Midbrain (tissue), 1 donor: ENCODE results near the gene SOBP.

ENCODE experiments used
- DNase-seq: peaks from one replicate; lab custom pipeline; 2025; lab: John Stamatoyannopoulos, UW

SOBP gene

DNA sequence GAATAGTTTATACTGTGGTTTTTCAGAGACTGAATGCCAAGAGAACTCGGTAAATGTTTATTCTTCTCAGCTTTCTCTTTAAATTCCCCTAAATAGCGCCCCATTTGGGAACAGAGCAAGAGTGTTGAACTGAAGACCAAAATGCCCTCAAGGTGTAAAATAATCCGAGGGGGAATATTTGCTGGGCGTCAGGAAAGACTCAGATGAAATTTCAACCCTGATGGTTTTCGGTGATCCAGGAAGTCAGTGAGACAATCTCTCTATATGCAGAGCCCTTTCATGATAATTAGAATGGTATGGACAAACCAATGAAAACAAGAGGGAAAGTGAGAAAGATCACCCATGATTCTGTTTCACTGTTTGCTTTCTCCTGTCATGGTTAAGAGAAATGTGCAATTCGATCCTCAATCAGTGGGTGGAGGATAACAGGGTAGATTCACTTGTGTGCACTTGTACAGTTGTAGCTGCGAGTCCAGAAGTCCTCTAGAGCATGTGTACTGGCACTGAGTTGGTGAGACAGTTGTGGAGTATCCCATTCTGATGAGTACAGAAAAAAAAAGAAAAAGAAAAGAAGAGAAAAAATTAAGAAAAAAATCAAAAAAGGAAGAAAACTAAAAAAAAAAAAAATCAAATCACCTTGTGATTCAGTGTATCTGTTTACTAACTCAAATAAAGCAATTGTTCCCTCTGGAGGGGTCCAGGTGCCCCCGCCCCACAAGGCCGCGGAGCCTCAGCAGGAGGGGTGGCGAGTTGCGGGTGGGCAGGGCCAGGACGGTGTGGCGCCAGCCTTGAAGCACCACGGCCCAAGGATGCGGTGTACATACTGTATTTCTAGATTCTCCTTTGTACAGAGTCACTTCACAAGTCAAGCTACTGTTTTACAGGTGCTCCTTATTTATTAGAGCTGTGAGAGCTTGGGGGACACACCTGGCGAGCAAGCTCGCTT lies 169.3 kb downstream of the SOBP start:
- no peak for DNase-seq

DNA sequence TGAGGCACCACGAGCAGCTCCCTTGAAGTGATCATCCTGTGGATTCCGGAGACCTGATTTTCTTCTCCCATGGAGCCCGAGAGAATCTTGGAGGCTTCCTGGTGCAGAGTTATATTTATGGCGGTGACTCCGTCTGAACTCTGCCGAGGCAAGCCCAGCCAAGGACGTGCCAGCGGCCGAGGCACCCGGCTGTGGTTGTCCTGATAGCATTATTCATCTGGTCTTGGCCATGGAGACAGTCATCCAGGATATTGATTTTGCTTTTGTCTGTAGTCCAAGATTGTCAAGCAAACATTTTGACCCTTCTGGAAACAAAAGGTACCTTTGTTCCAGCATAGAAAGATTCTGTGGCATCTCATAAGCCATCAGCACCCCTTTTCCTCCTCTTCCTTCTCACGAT lies 170.9 kb downstream of the SOBP start:
- no peak for DNase-seq

DNA sequence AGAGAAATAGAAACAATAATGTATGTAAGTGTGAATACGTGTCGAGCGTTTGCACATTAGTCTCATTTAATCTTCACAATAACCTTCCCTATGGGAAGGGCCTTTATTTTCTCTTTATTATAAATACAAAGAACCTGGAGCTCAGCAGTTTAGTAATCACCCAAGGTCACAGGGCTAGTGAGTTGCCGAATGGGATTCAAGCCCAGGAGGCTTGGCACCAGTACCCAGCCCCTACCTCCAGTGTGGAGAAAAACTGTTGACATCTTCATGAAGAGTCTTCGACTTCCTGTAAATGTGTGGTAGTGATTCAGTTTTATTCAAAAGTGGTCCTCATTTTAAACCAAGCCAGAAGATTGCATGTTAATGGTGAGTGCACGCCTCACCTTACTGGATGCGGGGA lies 171.4 kb downstream of the SOBP start:
- no peak for DNase-seq

DNA sequence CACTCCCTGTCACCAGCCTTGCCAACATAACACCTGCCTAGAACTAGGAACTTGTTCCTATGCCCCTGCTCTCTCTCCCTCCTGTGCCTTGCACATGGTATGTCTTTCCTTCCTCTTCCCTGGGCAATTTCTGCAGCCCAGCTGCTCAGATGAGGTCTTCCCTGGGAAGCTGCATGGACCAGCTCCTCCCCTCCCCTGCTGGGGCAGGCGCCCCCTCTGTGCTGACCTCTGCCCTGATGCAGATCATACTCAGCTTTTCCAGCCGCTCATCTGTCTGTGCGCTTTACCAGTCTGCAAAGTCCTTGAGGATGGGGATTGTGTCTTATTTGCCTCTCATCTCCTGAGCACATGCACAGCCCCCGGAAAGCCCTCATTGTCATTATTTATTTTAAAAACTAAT lies 172.4 kb downstream of the SOBP start:
- DNase-seq = no peak

DNA sequence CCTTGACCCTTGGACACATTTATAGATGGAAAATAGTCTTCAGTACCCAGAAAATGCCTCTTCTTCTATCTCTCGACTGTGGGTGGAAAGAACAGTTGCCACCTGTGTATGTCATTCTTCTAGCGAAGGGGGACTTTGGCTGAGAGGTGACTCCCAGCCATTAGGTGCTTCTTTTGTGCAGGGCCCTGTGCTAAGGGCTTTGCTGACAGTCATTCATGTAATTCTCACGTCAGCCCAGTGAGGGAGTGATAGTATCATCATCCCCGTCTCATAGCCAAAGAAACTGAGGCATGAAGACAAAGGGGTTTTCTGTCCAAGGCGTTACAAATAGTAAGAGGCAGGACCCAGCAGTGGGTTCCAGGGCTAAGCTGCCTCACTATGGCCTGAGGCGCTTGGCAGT lies 173.4 kb downstream of the SOBP start:
- no peak for DNase-seq

DNA sequence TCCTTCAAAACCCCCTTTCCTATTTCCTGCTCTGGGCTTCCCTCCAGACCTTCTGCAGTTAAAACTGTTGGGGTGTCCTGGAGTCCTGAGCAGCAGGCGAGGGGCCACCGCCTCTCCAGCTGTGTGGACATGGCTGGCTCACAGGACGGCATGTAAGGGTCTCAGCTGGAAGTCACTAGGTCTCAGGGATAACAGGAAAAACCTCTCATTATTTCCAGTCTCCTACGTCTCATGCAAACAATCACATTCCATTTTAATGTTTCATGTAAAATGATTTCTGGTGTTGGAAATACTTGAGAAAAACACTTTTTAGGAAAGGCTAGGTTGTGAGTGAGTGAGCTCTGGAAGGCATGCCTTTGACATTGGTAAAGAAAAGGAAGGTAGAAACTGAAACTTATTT lies 175.5 kb downstream of the SOBP start:
- no peak for DNase-seq

DNA sequence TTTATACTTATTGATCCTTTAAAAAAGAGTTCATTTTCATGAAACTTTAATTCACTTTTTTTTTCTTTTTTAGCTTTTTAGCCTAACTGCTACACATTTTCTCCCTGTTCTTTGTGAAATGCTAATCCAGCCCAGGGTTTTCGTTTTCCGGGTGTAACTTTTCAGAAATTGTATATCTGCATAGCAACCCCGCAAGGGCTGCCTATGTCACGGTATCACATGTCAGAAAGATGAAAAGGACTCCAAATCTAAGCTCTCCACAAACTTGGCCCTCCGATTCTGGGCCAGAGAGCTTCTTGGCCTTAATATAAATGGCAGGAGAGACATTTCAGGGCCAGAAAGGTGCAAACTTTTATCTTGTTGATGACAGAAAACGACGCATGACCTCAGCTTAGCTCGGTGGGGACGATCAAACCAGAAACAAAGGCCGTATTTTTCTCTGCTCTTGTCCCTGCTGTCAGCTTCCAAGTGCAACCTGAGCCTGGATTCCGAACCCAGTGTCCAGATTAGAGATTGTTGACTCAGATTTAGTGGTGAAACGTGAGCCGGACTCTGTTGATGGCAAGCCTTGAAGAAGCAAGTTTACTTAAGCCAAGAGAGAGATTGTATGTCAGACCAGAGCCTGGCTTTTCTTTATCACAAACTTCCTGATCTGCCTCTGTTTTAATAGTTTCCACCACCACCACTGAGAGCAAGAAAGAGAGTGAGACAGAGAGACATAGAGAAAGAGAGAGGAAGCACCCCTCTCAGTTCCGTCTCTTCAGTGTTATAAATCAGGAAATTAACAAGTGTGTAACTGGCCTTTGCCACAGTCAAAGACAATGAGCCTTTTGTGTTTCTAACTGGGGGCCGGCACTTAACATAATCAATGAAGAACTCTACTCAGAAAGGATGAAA lies 176.4 kb downstream of the SOBP start:
- DNase-seq = no peak

DNA sequence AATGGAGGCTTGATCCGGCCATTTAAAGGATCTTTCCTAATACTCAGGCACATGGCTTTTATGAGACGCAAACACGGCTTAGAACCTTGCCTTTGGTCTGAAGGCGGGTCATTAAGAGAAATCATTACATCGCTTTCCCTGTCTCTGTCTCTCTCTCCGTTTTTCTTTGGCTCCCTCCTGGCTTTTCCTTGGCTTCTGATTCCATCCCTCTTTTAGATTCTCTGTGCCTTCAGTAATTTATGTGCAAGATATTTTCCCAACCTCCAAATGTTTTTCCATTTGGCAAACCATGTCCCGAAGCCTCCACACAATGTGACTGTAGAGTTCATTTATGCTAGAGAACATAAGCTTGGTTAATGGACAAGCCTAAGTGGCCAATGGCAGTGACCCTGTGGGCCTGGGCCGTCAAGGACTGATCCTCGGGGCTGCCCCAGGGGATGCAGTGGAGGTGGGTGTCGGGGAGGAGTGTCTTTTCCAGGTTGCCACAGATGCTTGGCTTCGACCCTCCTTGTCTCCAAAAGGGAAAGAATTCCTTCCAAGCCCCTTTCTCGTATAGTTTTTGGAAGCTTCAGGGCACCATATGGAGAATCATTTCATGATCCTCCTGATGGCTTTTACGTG lies 177.2 kb downstream of the SOBP start:
- DNase-seq = no peak

DNA sequence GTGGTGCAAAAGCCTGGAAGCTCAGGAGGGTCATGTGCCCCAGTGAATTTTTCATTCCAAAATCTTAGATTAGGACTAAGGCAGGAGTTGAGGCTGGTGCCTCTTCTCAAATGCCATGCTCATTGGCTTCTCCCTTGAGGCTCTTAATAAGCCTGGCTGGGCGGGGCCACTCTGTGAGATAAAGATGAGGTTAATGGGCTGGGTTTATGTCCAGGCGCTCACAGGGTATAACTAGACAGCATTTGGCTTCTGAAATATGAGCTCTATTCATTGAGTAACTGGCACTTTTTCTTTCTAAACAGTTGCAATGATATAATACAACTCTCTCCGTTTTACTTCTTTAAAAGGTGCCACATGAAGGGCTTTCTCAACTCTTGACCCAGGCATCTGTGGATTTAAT lies 177.9 kb downstream of the SOBP start:
- DNase-seq = no peak

DNA sequence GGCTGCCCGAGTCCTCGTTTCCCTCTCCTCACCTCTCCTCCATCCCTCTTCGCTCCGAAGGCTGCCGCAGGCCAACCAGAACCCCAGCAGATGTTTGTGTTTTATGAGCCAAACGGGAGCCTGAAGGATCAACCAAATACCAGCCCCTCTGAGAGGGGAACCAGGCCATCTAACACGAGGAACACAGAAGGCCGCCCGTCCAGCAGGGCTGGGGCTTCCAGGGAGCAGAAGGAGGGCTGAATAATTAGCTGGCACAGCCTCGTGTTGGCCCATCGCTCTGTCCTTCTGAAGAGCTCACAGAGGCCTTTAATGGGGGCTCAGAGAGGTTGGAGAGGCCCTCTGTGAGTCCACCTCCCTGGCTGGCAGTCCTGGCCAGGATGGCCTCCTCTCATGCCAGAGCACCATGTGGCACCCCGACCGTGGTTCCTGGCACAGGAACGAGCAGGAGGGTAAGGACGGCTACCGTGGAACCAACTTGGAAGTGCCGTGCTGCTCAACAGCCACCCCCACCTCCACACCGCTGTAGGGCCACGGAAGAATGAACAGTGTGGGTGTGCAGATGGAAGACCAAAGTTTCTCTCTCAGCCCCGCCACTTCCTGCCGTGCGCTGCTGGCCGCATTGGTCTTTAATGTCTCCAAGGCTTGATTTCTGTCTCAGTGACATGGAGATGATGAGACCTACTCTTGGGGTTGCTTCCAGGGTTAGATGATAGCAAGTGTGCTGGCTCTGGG lies 179.0 kb downstream of the SOBP start:
- DNase-seq = no peak

DNA sequence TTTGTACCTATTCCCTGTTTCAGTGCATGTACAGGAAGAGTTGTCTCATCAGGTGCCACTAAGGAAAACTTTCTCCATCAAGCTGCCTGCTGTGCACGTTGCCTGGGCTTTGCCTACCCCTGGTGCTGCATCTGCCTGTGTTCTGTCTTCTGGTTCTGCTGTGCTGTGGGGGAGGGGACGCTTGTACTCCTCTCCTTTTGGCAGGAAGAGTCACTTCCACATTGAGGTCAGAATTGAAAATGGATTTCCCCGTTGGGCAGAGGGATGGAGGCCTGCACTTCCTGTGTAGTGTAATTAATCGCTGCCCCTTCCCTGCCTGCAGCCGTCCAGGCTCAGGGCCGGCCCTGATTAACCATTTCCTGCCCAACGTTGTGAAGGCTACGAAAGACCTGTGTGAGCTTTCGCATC lies 180.9 kb downstream of the SOBP start:
- peak; percentile 6 for DNase-seq

DNA sequence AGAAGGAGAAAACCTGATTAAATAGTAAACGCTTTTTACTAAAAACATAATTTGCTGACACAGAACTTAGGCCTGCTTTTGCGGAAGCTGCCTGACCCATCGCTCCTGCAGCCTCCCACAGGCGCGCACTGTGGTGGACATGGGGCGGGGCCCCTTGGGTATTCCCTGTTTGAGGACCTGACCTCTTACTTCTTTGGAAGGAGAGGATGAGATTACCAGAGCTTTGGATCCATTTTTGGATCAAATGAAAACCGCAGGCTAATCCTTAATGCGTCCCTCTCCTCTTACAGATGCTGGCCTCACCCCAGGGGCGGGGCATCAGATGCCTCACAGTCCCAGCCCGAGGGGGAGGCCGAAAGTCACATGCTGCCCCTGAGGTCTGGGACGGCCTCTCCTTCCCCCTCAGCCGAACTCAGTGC lies 183.2 kb downstream of the SOBP start:
- DNase-seq = no peak

DNA sequence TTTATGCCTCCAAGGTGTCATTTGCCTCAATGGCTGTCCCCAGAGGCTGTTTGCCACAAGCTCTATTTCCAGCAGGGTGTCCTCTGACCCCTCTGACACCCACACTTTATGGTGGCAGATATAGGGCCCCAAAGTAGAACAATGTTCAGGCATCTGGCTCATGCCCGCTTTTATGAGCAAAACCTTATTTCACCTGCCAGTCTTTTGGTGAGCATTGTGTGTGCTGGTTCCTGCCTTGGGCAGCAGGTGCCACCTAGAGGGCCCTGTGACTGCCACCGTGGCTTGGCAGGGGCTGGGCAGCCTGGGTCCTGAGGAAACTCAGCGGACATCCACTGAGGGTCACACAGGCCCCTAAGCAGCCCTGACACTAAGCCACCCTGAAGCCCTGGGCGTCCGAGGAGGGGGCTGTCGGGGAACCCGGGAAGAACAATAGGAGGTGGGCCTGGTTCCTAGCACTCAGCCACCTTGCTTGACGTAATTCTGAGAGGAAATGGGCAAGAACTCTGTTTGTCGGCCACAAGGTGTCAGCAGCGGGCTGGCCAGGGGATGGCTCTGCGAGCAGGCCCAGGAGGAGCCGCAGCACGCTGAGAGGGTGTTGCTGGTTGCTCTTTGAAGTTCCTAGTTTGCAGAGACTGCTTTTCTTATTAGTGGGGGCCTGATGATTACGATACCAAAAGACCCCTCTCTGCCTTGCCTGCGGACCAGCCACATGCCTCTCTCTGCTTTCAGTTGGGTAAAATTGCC lies 185.2 kb downstream of the SOBP start:
- DNase-seq = peak; percentile 87

DNA sequence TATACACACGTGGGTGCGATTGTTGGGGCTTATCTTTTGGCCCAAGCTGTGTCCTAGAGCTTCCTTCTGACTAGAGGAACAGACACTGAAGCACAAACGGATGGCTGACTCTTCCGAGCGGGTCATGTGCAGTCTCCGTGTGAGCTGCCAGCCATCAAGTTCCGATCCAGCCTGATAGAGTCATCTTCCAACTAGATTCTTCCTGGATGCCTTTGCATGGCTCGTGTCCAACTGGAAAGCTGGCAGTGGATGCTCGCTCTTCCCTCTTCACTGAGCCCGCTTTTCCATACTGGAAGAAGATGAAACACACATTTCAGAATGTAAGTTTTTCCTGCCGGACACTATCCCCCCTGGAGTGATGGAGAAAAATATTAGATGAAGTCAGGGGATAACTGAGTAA lies 186.1 kb downstream of the SOBP start:
- DNase-seq = no peak

DNA sequence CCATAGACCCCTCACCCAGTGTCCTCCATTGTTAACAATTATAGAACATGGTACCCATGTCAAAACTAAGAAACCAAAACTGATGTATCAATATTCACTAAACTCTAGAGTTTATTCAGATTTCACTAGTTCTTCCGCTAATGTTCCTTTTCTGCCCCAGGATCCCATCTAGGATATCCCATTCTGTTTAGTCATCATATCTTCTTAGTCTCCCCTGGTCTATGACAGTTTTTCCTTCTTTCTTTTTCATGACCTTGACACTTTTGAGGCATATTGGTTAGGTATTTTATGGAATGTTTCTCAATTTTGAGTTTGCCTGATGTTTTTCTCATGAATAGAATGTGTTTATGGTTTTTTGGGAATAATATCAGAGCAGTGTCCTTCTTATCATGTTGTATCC lies 187.5 kb downstream of the SOBP start:
- DNase-seq = no peak

DNA sequence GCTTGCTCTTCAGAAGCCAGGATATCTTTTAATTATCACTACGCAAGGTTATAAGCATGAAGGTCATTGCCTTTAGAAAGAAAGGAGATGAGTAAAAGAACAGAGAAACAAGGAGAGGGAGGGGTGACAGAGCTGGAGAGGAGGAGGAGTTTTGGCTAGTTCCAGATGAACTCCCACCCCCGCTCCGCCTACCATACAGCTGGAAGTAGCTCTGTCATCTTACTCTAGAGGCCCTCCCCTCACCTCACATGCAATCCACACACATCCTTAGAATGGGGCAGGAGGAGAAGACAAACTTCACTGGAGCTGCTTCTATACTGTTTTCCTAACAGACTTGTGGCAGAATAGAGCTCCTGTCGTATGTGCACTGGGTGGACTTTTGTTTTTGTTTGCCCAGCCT lies 189.5 kb downstream of the SOBP start:
- DNase-seq = no peak

DNA sequence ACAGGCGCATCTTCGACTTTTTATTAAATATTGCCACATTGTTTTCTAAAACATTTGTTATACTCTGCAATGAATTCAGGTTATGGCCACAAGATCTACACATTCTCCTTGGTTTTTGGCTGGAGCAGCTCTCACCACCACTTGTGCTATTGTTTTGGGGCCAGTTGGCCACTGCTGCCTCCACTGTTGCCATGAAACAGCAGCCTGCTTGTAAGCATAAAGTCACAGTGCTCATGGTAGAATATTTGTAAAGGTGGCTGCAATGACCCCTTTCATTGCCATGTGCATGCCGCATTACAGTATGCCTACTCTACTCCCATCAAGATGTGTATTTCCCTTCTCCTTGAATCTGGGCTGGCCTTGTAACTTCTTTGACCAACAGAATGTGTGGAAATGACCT lies 192.8 kb downstream of the SOBP start:
- DNase-seq = no peak

DNA sequence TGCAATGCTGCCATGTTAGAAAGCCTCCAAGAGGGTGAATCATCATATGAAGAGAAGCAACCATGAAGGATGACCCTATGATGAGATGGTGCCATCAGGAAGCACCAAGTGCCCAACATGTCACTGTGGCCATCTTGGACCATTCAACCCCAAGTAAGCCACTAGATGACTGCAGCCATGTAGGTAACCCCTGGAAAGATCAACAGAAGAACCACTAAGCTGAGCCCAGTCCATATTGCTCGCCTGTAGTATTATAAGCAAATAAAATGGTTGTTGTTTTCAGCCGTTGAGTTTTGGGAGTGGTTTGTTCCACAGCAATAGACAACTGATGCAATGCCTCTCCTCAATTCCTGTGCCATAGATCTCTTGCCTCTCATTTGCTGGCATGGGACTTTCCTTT lies 193.3 kb downstream of the SOBP start:
- no peak for DNase-seq

DNA sequence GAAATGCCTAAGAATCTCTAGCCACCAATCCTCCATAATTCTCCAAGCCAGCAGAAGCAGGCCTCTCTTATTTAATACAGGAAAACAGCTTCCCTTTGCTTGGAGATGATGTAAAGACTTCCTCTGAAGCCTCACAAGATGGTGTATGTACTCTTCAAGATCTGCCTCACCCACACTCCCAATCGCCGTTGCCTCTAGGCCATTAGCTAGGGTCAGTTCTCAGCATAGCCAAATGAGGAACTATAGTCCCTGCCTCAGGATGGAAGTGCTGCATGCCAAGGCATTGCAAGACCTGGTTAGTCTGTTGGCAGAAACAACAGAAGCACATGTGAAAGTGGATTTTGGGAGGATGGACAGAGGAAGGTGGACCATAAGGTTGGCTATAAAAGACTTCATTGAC lies 195.1 kb downstream of the SOBP start:
- DNase-seq = no peak

DNA sequence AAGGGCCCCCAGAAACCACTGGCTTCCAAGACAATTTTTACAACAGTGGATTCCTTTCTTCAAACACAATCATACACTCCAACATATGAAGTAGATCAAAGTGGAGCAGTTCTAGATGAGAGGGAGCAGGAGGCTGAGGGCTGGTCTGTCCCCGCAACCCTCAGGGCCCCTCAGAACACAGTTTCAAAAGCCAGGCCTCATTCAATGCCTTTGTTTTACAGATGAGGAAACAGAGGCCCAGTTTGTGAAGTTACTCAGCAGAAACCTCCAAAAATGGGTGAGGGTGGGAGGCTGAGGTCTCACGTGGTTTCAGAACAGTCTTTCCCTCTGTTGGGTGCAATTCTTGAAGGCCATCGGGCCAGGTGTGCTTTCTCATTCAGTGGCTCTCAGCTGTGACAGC lies 199.3 kb downstream of the SOBP start:
- no peak for DNase-seq

DNA sequence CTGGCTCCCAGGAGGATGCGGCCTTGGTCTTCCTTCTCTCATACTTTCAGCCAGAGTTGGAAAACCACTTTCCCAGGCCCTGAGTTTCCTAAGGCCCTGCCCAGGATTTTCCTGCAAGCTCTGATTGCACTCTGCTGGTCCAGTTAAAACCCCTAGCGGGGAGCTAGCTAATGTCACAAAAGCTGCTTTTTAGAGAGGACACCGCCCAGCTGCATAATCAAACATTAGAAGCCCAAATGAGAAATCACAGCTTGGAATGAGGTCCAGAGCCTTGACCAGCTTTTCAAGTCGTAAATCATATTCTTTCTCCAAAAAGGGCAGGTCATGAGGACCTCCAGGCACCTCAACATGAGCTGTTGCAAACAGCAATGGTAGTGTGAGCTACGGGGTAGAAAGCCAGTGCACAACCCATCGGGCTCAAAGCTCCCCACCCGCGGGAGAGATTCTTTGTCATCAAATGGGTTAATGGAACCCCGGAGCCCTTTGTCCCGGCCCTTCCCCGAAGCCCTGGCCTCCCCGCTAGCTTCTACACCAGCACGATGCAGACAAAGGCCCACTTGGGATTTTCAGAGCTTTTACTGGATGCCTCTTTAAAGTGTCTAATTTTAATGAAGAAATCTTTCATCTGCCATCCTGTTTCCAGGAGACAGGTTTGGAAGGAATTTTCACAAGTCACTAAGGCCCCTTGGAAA lies 200.2 kb downstream of the SOBP start:
- DNase-seq = no peak
